Neuron (in vitro differentiated cells): Measurements from ENCODE around the gene PDGFC.
A peak's percentile ranks its signal among the peaks of the same experiment; 100 is the strongest.

ENCODE experiments used
- H2AFZ ChIP-seq: one replicate; pipeline ENCODE4 v1.6.1; 2013; ENCODE audit warnings: low read depth, mild to moderate bottlenecking, inconsistent platforms, low read length, moderate library complexity
- H3K27me3 ChIP-seq: one replicate; pipeline ENCODE4 v1.6.1; 2013; ENCODE audit warnings: low read length; ENCODE audit not compliant: insufficient read depth
- H3K36me3 ChIP-seq: one replicate; pipeline ENCODE4 v1.6.1; 2013; ENCODE audit warnings: low read length; ENCODE audit not compliant: insufficient read depth
- H3K4me1 ChIP-seq: one replicate; pipeline ENCODE4 v1.6.1; 2013; ENCODE audit warnings: low read length; ENCODE audit not compliant: insufficient read depth
- H3K4me3 ChIP-seq: 2 replicates; pipeline ENCODE4 v1.5.1; 2013; ENCODE audit warnings: mild to moderate bottlenecking, low read length, moderate library complexity
- H3K9me3 ChIP-seq: one replicate; pipeline ENCODE4 v1.6.1; 2013; ENCODE audit warnings: low read length

The PDGFC gene

GRCh38 chr4:156971676-156972378, at the start of gene PDGFC:
PDGFC (minus strand) TSS chr4:156971799; CDS start chr4:156970903, 896 bp downstream.
- no peaks in the 10 kb centered on the region for H3K27me3 ChIP-seq
- H3K36me3 ChIP-seq: no peaks in the 10 kb centered on the region
- no peaks in the 10 kb centered on the region for H3K9me3 ChIP-seq
- peak within 1 kb of the TSS; percentile 90 for H2AFZ ChIP-seq
- peaks cover 43% of the 10 kb centered on the region for H3K4me1 ChIP-seq
- peak within 1 kb of the TSS; percentile 78 for H3K4me3 ChIP-seq

GRCh38 chr4:157020882-157021281, 49.3 kb upstream of the PDGFC start:
- Histone ChIP-seq H3K4me1 (no peaks in the 10 kb centered on the region), H3K36me3 (no peaks in the 10 kb centered on the region), H2AFZ (no peak overlapping the region), H3K9me3 (no peaks in the 10 kb centered on the region), H3K27me3 (no peaks in the 10 kb centered on the region), H3K4me3 (no peak overlapping the region)

DNA sequence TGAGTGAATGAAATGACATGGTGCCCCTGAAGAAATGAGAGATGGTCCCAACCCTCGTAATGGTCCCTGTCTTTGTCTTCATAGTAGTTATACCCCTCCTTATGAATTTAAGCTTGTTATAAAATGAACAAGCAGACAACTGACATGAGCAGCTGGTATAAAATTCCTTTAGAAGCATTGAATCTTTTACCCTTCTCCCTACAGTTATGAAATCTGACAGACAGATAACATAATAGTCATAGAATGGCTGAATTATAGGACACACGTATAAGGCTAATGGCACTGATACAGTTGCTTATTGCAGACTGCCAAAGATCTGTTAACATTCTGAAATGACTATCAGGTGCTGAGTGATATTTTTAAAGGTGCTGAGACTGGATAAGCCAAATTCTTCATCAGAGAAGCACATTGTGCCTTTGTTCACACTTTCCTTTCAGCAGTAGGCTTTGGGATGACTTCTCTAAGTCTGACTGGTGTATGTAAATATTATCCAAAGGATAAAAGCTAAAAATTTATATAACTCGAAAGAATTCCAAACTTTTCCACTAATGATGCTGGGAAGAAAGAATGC, 47.4 kb upstream of the PDGFC start:
- Histone ChIP-seq H3K36me3 (no peaks in the 10 kb centered on the region), H3K4me1 (peaks cover 9% of the 10 kb centered on the region), H2AFZ (no peak overlapping the region), H3K27me3 (no peaks in the 10 kb centered on the region), H3K9me3 (no peaks in the 10 kb centered on the region), H3K4me3 (no peak overlapping the region)

DNA sequence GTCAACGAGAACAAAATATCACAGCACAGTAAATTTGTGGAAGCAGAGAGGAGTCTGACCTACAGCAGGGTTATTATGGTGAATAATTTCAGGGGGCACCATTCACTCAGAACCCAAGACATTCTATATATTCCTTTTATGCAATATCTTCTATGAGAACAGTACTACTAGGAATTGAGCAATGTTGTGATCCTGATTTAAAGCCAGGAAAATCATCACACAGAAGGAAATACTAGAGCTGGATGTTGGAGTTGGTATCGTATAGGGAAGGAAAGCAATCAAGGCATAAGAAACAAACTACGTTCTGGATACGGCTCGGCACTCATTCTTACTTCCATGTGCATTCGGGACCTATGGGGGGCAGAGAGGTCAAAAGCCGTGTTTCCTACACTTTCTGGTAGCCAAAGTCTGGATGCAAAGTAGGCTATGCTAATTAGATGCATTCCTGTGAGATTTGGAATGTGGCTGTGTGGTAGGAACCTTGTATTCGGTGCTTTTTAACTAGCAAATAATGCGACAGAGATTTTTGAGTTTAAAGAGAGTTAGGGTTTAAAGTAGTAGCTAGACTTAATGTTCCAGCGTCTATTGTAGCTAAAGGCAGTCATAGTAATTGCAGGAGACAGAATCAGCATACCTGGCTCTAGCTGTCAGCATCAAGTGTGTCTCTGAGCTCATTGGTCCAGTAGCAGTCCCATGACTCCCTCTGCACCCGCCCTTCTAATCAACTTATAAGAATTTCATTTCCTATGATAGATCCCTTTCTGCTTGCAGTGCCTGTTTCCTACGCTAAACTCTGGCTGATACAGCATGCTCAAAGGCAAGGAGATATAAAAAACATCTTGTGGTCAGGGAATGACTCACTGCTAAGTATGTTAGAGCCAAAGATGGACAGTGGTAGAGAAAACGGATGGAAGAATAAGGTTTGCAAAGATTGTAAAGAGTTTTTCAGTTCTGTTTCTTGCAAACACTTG, 43.3 kb upstream of the PDGFC start:
- H3K4me3 ChIP-seq: no peak overlapping the region
- H3K4me1 ChIP-seq: peaks cover 9% of the 10 kb centered on the region
- no peaks in the 10 kb centered on the region for H3K9me3 ChIP-seq
- no peaks in the 10 kb centered on the region for H3K27me3 ChIP-seq
- H3K36me3 ChIP-seq: no peaks in the 10 kb centered on the region
- H2AFZ ChIP-seq: no peak overlapping the region

DNA sequence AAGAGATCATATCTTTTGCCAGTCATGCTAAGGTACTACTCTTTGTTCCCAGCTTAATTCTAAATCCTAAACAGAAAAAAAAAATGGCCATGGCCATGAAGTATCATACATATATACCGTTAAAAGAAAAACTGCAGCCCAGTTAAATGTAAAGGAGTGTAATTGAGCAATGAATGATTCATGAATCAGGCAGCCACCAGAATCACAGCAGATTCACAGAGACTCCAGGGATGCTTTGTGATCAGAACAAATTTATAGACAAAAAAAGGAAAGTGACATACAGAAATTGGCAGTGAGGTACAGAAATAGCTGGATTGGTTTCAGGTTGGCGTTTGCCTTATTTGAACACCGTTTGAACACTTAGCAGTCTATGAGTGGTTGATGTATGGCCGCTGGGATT, 42.1 kb upstream of the PDGFC start:
- H3K4me3 ChIP-seq: no peak overlapping the region
- no peaks in the 10 kb centered on the region for H3K9me3 ChIP-seq
- peak overlapping the region; percentile 5 for H2AFZ ChIP-seq
- H3K27me3 ChIP-seq: no peaks in the 10 kb centered on the region
- H3K36me3 ChIP-seq: no peaks in the 10 kb centered on the region
- peaks cover 9% of the 10 kb centered on the region for H3K4me1 ChIP-seq

GRCh38 chr4:157012781-157013180, 41.2 kb upstream of the PDGFC start:
- peaks cover 9% of the 10 kb centered on the region for H3K4me1 ChIP-seq
- H2AFZ ChIP-seq: no peak overlapping the region
- H3K4me3 ChIP-seq: no peak overlapping the region
- no peaks in the 10 kb centered on the region for H3K27me3 ChIP-seq
- H3K9me3 ChIP-seq: no peaks in the 10 kb centered on the region
- no peaks in the 10 kb centered on the region for H3K36me3 ChIP-seq

GRCh38 chr4:157012296-157012695, 40.7 kb upstream of the PDGFC start:
- Histone ChIP-seq H3K36me3 (no peaks in the 10 kb centered on the region), H2AFZ (no peak overlapping the region)

DNA sequence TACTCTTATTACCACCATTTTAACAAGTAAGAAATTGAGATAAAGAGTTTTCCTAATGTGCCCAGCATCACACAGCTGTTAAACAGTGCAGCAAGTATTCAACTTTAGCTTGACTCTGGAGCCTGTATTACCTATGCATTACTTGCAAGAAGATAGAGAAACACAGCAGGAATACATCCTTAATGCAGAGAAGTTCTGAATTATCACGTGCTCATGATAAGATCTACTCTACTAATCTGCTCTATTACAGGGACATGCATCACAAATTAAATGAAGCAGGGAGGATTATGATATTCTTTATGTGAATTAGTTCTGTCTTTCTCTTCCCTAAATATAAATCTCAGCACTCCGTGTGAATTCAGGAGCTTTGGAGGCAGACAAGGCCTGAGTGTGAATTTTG, 39.0 kb upstream of the PDGFC start:
- Histone ChIP-seq H2AFZ (no peak overlapping the region), H3K27me3 (no peaks in the 10 kb centered on the region), H3K36me3 (no peaks in the 10 kb centered on the region), H3K9me3 (no peaks in the 10 kb centered on the region), H3K4me1 (peaks cover 9% of the 10 kb centered on the region), H3K4me3 (no peak overlapping the region)

More at GRCh38 chr4:157012296-157012695, 40.7 kb upstream of the PDGFC start:
- Histone ChIP-seq H3K4me1 (peaks cover 9% of the 10 kb centered on the region), H3K4me3 (no peak overlapping the region), H3K9me3 (no peaks in the 10 kb centered on the region), H3K27me3 (no peaks in the 10 kb centered on the region)

- H3K4me1 ChIP-seq: no peaks in the 10 kb centered on the region
Observed at GRCh38 chr4:157005831-157006230, 34.2 kb upstream of the PDGFC start.

GRCh38 chr4:157005193-157005592, 33.6 kb upstream of the PDGFC start:
- H2AFZ ChIP-seq: no peak overlapping the region
- no peaks in the 10 kb centered on the region for H3K4me1 ChIP-seq
- H3K4me3 ChIP-seq: no peak overlapping the region

More at GRCh38 chr4:157005831-157006230, 34.2 kb upstream of the PDGFC start:
- Histone ChIP-seq H3K36me3 (no peaks in the 10 kb centered on the region), H3K9me3 (no peaks in the 10 kb centered on the region), H3K4me3 (no peak overlapping the region), H2AFZ (no peak overlapping the region), H3K27me3 (no peaks in the 10 kb centered on the region)

DNA sequence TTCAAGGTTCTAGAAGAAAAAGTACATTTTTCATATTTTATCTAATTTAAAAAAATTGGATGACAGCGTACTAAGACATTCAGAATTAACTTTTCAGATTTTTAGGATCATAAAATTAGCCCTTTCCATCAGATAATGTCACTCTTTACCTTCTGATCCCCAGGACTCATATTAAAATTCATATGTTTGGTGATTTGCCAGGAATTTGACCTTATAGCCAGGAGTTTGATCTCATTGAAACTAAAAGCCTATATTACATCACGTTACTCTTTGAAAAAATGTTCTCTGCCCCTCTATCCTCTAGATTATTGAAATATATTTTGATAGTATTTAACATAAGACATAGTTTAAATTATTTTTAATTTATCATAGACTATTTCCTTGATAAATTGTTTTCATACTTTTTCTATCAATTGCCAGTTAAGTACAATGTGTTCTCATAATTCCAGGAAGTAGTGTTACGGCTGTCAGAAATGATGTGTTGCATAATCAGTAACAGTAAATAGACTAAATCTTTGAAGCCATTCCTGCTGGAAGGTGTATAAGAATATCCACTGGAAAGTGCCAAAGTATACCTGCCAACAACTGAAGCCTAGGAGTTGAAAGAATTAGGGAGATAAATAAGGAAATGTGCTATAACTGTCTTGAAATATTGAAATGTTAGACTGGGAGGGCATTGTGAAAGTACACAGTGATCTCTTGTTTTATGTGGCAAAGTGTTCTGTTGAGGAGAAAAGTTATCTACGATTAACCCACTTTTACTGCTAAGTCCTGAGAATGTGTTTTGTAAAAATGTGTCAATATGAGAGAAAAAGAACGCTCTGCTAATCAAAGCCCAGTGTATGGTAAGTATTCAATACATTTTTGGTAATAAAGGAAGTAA, 32.9 kb upstream of the PDGFC start:
- H3K9me3 ChIP-seq: no peaks in the 10 kb centered on the region
- H3K4me1 ChIP-seq: no peaks in the 10 kb centered on the region
- no peaks in the 10 kb centered on the region for H3K36me3 ChIP-seq
- no peaks in the 10 kb centered on the region for H3K27me3 ChIP-seq
- H3K4me3 ChIP-seq: no peak overlapping the region
- no peak overlapping the region for H2AFZ ChIP-seq

More at GRCh38 chr4:157005193-157005592, 33.6 kb upstream of the PDGFC start:
- Histone ChIP-seq H3K27me3 (no peaks in the 10 kb centered on the region), H3K36me3 (no peaks in the 10 kb centered on the region), H3K9me3 (no peaks in the 10 kb centered on the region)

GRCh38 chr4:156999175-156999517, 27.5 kb upstream of the PDGFC start:
- Histone ChIP-seq H3K36me3 (no peaks in the 10 kb centered on the region), H3K9me3 (no peaks in the 10 kb centered on the region), H3K27me3 (no peaks in the 10 kb centered on the region), H2AFZ (no peak overlapping the region), H3K4me3 (no peak overlapping the region), H3K4me1 (peaks cover 9% of the 10 kb centered on the region)
